ENCODE measurements around the gene SH3PXD2B.
"Not testable (repeated sequence)": the region's sequence is repeated elsewhere in the genome, so short reads cannot be mapped to it uniquely, and the experiment has no call there.

The SH3PXD2B gene

GRCh38 chr5:172325452-172325851 is 128.9 kb downstream of the SH3PXD2B start:
- no peak for DNase-seq

DNA sequence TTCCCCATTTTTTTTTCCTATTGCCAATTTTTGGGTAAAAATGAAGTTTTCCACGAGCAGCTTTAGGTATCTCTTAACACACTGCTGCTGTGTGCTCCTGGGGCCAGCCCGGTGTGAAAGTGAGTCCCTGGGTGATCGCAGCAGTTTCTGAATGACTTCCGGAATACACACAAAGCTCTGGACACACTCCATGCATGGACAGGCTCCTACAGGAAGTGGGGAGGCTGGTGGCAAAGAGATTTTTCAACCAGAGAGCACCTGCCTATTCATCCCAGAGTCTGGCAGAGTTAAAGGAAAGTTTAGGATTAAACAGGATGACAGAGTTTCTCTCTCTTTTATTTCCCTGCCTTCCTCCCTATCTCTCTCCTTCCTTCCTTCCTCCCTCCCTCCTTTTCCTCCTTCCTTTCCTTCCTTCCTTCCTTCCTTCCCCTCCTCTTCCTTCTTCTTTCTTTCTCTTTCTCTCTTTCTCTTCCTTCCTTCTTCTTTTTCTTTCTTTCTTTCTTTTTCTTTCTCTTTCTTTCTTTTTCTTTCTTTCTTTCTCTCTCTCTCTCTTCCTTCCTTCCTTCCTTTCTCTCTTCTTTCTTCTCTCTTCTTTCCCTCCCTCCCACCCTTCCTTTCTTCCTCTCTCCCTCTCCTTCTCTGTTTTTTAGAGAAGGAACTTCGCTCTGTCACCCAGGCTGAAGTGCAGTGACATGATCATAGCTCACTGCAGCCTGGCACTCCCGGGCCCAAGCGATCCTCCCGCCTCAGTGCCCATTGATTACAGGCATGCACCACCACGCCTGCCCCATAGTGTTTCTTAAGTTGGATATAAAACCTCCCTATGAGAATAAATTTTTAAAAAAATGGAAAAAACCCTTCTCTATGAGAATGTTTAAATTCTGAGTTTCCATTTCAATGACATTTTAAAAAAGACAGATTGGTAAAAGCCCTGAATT is 132.0 kb downstream of the SH3PXD2B start:
- no peak for DNase-seq

GRCh38 chr5:172321593-172321992 is 132.7 kb downstream of the SH3PXD2B start:
- no peak for DNase-seq

- no peak for DNase-seq
Observed at GRCh38 chr5:172319708-172320441, 134.4 kb downstream of the SH3PXD2B start.

DNA sequence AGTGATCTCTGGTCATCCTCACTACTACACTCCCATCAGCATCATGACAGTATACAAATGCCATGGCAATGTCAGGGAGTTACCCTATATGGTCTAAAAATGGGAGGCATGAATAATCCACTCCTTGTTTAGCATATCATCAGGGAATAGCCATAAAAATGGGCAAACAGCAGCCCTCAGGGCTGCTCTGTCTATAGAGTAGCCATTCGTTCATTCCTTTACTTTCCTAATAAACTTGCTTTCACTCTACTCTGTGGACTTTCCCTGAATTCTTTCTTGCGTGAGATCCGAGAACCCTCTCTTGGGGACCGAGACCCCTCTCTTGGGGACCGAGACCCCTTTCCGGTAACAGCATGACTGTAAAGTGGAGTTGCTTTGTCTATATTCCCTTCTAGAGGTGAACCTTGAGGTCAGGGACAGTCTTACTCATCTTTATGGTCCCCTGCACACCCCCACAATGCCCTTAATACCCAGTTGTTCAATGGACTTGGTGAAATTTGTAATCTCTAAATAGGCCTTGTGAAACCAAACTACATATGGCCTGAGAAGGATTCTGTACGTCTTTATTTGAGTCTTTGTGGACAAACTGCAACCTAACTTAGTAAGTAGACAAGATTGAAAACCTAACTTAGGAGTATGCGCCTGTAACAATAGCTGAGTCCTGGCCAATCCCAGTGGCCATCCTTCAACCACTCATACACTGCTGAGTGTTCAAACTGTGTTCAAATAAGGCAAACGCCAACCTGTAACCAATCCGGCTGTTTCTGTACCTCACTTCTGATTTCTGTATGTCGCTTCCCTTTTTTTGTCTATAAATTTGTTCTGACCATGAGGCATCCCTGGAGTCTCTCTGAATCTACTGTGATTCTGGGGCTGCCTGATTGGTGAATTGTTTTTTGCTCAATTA is 138.5 kb downstream of the SH3PXD2B start:
- no peak for DNase-seq

GRCh38 chr5:172313915-172314314 is 140.4 kb downstream of the SH3PXD2B start:
- DNase-seq, result no peak

DNA sequence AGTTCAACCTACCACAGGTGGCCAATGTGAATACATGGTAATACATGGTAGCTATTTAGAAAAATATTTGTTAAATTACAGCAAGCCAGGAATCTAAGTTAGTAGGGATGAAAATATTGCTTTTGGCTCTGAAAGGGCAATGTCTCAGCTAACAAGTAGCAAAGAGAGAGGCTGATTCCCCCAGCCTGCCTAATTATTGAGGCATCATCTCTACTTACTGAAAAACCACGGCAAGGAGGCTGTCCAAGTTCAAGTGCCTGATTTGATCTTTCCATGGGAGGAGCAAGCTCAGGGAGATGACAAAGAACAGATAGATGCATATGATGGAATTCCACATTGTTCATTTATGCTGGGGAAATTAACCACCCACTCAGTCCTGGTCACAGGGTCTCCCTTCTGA is 142.0 kb downstream of the SH3PXD2B start:
- DNase-seq, result no peak

DNA sequence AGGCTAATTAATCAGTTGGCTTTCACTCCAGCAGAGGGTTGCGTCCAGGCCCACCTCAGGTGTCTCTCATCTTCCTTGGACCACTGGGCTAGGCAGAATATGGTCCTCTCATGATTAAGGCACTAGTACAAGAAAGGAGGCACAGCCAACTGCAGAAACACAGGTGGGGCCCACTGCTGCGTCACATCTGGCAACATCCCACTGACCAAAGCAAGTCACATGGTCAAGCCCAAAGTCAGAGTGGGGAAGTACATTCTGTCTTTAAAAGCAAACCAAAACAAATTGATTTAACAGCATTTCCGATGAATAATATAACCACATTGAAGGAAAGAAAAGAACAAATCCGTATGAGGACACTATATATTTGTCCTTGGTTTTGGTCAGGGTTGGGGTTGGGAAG is 142.7 kb downstream of the SH3PXD2B start:
- no peak for DNase-seq

GRCh38 chr5:172311026-172311425 is 143.3 kb downstream of the SH3PXD2B start:
- no peak for DNase-seq

DNA sequence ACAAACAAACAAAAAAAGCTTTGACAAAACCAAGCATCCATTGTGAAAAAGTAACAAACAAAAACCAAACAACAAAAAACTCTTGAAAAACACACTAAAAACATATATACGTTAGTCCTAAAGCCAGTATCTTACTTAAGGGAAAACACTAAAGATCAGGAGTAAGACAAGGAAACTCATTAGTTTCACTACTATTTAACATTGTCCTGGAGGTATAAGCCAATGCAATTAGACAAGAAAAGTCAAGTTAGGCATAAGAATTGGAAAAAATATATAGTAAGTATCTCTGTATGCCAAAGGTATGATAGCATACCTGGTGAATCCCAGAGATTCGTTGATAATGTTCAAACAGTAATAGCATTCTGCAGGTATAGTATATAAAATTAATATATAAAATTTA is 148.9 kb downstream of the SH3PXD2B start:
- no peak for DNase-seq

- DNase-seq, result peak; percentile 3
Observed at GRCh38 chr5:172303572-172304335, 150.6 kb downstream of the SH3PXD2B start.

GRCh38 chr5:172303162-172303561 is 151.2 kb downstream of the SH3PXD2B start:
- DNase-seq, result no peak

DNA sequence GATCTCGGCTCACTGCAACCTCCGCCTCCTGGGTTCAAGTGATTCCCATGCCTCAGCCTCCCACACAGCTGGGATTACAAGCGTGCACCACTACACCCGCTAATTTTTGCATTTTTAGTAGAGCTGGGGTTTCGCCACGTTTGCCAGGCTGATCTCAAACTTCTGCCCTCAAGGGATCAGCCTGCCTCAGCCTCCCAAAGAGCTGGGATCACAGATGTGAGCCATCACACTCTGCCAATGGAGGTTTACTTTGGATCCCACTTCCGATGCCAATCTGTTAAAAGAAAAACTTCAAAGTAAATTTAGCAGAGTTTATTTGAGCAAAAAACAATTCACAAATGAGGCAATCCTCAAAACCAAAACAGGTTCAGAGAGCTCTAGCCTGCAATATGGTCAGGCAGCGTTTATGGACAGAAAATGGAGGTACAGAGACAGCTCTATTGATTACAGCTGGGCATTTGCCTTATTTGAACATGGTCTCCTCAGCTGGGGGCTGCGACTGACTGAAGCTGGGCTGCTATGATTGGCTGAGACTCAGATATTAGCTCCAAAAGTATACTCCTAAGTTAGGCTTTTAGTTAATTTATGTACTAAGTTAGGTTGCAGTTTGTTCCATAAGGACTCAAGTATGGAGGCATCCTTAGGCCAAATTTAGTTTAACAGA is 152.1 kb downstream of the SH3PXD2B start:
- no peak for DNase-seq

DNA sequence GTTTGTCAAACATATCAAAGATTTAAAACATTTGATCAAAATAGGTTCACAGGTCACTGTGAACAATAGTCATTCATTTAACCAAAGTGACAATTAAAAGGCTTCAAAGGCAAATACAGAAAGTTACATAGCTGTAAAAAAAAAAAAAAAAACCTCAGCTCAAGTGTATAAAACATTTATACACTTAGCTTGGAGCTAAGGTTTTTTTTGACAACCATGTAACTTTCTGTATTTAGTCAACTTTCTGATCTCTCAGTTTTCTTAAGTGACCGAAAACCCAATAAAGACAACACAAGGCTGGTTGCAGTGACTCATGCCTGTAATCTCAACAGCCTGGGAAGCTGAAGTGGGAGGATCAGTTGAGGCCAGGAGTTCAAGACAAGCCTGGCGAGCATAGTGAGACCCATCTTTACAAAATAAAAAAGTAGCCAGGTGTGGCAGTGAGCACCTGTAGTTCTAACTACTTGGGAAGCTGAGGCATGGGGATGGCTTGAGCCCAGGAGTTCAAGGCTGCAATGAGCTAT is 154.3 kb downstream of the SH3PXD2B start:
- no peak for DNase-seq

DNA sequence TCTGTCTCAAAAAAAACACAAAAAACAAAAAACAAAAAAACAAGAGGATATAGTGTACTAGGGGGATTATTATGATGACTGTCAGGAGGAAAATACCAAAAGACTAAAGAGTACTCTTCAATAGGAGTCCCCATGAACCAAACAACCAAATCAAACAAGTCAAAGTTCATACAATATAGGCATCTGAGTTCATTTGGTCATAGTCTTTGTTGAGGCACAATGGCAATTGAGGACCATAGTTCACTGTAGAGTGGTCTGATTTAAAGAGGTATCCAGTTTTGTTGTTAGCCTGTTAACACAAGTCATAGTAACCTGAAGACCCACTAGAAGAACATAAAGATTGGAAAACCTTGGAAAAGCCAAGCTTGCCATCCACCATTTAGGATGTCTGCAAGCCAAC is 159.5 kb downstream of the SH3PXD2B start:
- DNase-seq, result no peak

- no peak for DNase-seq
Observed at GRCh38 chr5:172293745-172294342, 160.5 kb downstream of the SH3PXD2B start.

GRCh38 chr5:172293054-172293744 is 161.1 kb downstream of the SH3PXD2B start:
- peak; percentile 60 for DNase-seq

- not testable (repeated sequence) for DNase-seq
Observed at GRCh38 chr5:172291837-172292236, 162.5 kb downstream of the SH3PXD2B start.

DNA sequence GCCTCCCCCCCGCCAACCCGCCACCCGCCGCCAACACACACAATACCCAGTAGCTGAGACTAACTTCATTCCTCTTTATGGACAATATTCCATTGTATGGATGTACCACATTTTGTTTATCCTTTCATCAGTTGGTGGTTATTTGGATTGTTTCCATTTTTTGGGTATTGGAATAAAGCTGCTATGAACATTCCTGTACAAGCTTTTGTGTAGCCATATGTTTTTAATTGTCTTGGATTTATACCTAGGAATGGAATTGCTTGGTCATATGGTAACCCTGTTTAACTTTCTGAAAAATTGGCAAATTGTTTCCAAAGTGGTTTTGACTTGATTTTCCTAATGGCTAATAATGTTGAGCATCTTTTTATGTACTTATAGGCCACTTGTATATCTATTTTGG is 165.9 kb downstream of the SH3PXD2B start:
- no peak for DNase-seq

- not testable (repeated sequence) for DNase-seq
Observed at GRCh38 chr5:172287140-172287539, 167.2 kb downstream of the SH3PXD2B start.
